Hematopoietic multipotent progenitor cell (in vitro differentiated cells): ENCODE results near the gene MYH14. TPM values are rescaled to one million over a fixed set of nuclear protein-coding genes. Genes with fewer than 3 reads are reported as not detected.
A peak's percentile ranks its signal among the peaks of the same experiment; 100 is the strongest.

Experiments used
- DNase-seq, 3 donors: peaks; one replicate each; pipeline ENCODE4 v3.0.0-alpha.2; 2011 to 2015; ENCODE audit warnings: low read depth in 2 of 3, low spot score in 2 of 3
- total RNA-seq: library from RNA; depleted of rRNA; stranded (reverse); fragments of >200 nt; gene quantifications from one replicate; pipeline ENCODE4 v1.2.3, GENCODE V29; 2012

MYH14 gene
- total RNA-seq, 1 donor = under 0.01 TPM

DNA sequence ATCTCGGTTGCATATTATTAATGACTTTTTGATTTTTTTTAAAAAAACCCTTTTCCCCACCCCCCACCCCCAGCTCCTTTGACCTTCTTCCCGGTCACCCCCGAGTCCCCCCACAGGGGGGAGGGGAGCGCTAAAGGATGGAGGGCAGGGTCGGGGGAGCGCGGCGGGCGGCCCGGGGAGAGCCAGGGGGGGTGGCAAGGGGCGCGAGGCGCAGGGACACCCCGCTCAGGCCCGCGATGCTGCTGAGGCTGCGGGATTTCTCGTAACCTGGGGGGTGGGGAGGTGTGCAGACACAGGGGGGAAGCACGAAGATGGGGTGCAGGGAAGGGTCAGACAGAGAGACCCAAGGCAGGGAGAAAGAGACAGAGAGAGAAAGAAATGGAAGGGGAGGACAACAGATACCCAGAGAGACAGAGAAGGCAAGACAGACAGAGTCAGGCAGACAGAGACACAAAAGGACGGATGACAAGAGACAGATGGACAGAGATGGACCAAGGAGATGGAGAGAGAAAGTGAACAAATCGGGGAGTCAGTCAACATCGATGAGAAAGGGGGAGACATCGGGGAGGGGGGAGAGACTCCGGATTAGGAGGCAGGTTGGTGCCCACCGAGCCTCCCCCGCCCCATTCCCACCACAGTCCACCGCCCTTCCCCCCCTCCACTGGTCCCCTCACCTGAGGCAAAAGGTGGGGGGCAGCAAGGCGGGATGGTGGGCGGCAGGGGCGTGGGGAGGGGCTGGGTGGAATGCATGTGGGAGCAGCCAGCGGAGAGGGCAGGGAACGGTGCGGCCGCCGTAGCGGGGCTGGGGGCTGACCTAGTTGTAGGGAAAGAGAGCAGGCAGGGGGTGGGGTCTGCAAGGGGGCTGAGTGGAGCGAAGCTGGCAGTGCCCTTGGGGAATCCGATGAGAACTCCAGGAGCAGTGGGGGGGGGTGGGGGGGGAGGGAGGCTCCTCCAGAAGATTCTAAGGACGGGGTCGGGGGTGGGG is 111.6 kb downstream of the MYH14 start:
- no peak for DNase-seq

DNA sequence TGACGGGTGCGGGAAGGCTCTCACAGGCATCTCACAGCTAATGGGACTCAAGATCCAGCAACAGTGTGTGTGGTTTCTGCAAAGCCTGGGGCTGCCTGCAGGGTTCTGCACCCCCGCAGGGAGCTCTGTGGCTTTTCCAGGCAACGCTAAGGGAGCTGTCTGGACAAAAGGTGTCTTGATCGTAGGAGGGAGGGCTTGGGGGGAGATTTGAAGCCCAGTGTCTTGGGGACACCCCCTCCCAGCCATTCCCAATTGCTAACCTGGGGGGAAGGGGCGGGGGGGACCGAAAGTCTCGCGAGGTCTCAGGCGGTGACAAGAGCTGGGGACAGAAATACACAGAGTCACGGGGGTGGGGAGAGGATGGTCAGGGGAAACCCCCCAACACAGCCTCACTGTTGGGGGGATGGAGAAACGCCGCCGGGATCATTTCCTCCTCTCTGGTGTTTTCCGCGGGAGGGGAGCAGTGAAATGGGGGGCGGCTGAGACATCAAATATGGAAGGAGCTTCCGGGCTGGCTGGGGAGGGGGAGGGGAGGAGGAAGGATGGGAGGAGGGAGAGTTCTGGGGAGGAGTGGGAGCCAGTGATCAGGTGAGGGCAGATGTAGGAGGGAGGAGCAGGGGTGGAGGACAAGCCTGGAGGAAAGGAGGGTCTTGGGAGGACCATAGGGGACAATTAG is 112.5 kb downstream of the MYH14 start:
- no peak for DNase-seq

- no peak for DNase-seq
These were observed 113.7 kb downstream of the MYH14 start for GRCh38 chr19:50317115-50317514.

DNA sequence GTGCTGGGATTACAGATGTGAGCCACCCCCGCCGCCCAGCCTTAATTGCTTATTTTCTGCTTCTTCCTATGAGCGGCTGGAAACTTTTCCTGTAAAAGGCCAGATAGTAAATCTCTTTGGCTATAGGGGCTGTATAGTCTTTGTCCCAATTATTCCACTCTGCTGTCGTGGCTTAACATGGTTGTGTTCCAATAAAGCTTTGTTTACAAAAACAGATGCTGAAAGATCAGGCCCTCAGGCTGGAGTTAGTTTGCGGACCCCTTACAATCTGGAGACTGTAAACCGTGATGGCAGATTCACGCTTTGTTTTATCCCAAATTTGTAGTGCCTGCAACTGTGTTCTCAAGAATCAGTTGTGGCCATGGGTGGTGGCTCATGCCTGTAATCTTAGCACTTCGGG is 115.0 kb downstream of the MYH14 start:
- no peak for DNase-seq

- DNase-seq = no peak
These were observed 115.7 kb downstream of the MYH14 start for GRCh38 chr19:50319156-50319555.

GRCh38 chr19:50320051-50320450 is 116.6 kb downstream of the MYH14 start:
- DNase-seq = no peak

GRCh38 chr19:50320596-50320995 is 117.2 kb downstream of the MYH14 start:
- no peak for DNase-seq

DNA sequence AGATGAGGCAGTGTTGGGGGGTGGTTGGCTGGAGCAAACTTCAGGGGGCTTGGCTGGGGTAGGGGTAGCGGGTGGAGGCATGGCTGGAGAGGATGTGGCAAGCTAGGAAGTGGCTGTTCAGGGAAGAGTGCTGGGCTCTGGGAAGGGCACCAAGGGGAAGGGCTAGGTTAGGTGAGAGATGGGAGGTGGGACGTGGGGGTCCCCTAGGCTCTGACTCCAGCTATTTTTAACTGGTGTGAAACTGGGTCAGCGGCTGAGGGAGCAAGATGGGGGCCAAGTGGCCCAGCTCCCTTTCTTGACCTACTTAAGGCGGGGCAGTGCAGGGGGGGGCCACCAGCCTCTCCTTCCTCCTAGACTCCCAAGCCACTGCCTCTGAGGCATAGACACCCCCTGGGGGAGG is 118.4 kb downstream of the MYH14 start:
- DNase-seq = no peak

GRCh38 chr19:50322234-50322633 is 118.8 kb downstream of the MYH14 start:
- no peak for DNase-seq

GRCh38 chr19:50322931-50323781 is 119.7 kb downstream of the MYH14 start:
- no peak for DNase-seq

DNA sequence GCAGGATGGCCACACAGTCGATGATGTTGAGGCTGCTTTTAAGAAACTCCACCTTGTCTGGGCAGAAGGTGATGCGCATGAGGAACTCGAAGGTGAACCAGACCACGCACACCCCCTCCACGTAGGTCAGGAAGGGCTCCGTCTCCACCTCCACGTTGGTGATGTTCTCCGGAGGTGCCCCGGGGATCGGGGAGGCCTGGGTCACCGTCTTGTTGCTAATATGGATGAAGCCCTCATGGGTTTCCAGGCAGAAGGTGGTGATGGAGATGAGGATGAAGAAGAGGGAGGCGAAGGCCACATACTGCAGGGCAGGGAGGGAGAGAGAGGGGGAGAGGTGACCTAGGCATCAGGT is 120.3 kb downstream of the MYH14 start:
- DNase-seq = no peak

DNA sequence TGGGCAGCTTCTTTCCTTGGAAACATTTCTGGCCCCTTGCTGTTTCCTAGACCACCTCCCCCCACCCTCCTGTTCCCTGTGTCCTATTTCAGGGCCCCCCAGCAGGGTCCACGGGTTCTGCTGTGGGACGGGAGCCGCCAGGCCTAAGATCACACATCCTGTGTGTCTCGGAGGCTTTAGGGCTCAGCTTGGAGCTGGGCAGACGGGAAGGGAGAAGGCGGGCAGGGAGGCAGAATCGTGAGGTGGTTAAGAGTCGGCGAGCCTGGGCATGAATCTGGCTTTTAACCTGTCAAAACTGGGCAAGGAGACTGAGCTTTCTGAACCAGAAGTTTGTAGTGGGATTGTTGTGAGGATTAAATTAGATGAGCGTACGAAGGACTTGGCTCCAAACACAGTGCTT is 120.9 kb downstream of the MYH14 start:
- no peak for DNase-seq

DNA sequence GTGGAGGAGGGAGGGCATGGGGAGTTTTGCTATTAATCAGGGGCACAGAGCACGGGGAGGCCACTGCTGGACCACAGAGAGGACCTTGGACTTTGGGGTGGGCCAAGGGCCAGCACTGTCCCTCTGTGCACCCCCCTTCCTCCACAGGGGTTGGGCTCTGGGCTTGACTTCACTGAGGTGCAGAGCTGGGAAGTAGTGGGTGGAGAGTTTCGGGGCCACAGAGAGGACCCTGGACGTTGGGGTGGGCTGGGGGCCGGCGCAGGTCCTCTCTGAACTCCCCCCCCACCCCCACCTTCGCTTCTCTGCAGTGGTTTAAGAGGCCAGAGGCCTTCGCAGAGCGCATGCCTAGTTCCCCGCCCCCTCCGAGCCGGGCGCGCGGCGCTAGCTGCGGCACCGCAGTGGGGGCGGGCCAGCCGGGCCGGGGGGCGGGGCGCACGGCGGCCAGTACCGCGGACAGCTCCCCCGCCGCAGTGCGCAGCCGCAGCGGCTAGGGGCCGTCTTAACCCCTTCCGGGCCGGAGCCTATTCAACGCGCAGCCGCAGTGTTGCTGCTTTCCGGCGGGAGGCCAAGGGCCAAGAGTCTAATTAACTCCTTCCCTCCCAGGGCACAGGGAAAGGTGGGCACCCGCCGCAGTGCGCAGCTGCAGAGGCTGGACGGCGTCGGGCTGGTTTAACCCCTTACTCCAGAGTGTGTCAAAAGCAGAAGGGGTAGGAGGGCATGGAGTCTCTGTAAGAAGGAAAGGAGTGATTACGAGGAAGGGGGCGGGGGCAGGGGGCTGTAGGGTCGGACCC is 122.1 kb downstream of the MYH14 start:
- peak; percentile 49 to 70 (median 69) for DNase-seq

- DNase-seq = no peak
These were observed 122.8 kb downstream of the MYH14 start for GRCh38 chr19:50326101-50326664.

DNA sequence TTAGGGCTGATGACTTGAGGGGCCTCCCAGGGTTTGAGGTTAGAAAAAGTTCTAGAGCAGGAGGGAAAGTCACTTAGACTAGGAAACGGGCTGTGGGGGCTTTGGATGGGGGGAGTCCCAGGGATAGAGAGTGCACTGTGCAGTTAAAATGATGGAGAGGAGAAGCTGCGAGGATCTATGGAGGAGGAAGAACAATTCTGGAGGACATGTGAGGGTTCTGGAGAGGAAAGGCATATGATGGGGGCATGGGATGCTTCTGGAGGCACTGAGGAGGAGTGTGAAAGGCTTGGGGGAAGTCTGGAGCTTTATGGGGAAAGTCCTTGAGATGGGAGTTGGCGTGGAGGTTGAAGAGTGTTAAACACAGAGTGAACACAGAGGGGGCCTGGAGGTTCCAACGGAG is 123.6 kb downstream of the MYH14 start:
- no peak for DNase-seq

- no peak for DNase-seq
These were observed 124.2 kb downstream of the MYH14 start for GRCh38 chr19:50327461-50328223.

GRCh38 chr19:50328224-50328872 is 124.9 kb downstream of the MYH14 start:
- DNase-seq = no peak

- no peak for DNase-seq
These were observed 125.4 kb downstream of the MYH14 start for GRCh38 chr19:50328873-50329145.
